ENCODE data around the gene OR51B5.
A peak's percentile ranks its signal among the peaks of the same experiment; 100 is the strongest.
"Not testable (repeated sequence)": the region's sequence is repeated elsewhere in the genome, so short reads cannot be mapped to it uniquely, and the experiment has no call there.

The OR51B5 gene

DNA sequence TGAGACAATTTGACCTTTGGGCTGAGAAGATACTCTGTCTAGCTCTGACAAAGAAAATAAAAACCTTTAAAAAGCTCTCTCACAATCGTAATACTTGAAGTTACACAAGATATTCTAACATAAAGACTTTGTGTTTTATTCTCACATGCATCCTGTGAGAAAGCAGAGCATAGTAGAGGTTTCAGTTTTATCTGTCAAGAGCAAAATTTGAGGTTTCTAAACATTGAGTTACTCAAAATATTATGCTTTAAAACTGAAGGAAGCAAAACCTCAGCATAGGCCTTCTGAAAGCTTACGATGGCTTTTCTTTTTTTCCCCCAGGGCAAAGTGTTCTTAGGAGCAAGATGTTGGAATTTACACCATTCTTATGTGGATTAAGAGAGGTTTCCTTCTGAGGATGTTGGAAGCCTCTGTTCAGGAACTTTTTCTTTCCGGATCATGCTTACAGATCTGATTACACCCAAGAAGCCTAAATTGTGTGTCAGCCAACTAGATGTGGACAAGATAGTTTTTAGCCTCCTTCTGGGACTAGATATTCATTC lies 25.2 kb upstream of the OR51B5 start:
- H3K4me3 ChIP-seq (ENCODE audit: low read depth, low read length) = no peak overlapping the region
- DNase-seq (ENCODE audit: low read depth) = no peak
- TF ChIP-seq, protein P1, sequence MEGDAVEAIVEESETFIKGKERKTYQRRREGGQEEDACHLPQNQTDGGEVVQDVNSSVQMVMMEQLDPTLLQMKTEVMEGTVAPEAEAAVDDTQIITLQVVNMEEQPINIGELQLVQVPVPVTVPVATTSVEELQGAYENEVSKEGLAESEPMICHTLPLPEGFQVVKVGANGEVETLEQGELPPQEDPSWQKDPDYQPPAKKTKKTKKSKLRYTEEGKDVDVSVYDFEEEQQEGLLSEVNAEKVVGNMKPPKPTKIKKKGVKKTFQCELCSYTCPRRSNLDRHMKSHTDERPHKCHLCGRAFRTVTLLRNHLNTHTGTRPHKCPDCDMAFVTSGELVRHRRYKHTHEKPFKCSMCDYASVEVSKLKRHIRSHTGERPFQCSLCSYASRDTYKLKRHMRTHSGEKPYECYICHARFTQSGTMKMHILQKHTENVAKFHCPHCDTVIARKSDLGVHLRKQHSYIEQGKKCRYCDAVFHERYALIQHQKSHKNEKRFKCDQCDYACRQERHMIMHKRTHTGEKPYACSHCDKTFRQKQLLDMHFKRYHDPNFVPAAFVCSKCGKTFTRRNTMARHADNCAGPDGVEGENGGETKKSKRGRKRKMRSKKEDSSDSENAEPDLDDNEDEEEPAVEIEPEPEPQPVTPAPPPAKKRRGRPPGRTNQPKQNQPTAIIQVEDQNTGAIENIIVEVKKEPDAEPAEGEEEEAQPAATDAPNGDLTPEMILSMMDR (IDR thresholded peaks at IDR 0.05; ENCODE audit: low read depth, low read length, missing control alignments) = no peak
- in situ Hi-C loops (cut with HindIII; ENCODE audit: low sequenced_read_pairs) = no loop called here

DNA sequence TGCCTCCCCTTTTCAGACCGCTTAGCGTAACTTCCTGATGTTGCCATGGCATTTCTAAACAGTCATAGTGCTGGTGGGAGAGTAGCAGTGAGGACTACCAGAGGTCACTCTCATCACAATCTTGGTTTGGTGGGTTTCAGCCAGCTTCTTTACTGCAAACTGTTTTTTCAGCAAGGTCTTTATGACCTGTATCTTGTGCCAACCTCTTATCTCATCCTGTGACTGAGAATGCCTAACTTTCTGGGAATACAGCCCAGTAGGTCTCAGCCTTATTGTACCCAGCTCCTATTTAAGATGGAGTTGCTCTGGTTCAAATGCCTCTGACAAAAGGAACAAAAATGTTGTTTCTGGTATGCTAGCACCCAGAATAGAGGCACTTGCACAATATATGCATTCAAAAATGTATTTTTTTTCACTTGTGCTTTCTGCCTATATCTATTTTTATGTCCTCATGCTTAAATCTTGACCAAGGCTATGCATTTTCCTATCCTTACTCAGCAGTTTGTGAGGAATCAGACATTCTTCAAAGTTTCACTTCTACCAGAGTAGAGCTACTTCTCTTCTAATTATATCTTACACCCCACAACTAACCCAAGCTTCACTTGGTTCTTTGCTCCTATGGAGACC lies 24.2 kb upstream of the OR51B5 start:
- in situ Hi-C loops (cut with HindIII; ENCODE audit: low sequenced_read_pairs) = no loop called here
- TF ChIP-seq, protein P1 (IDR thresholded peaks at IDR 0.05; ENCODE audit: low read depth, low read length, missing control alignments) = no peak
- no peak overlapping the region for H3K4me3 ChIP-seq (ENCODE audit: low read depth, low read length)
- peak; percentile 13 for DNase-seq (ENCODE audit: low read depth)

GRCh38 chr11:5366856-5367255 lies 23.5 kb upstream of the OR51B5 start:
- in situ Hi-C loops (cut with HindIII; ENCODE audit: low sequenced_read_pairs) = no loop called here
- H3K4me3 ChIP-seq (ENCODE audit: low read depth, low read length) = no peak overlapping the region
- no peak for DNase-seq (ENCODE audit: low read depth)
- TF ChIP-seq, protein P1 (IDR thresholded peaks at IDR 0.05; ENCODE audit: low read depth, low read length, missing control alignments) = no peak

- in situ Hi-C loops (cut with HindIII; ENCODE audit: low sequenced_read_pairs); DNase-seq (ENCODE audit: low read depth); H3K4me3 ChIP-seq (ENCODE audit: low read depth, low read length): not testable (repeated sequence)
These were observed 23.0 kb upstream of the OR51B5 start for GRCh38 chr11:5366365-5366764.

- in situ Hi-C loops (cut with HindIII; ENCODE audit: low sequenced_read_pairs) = no loop called here
- no peak overlapping the region for H3K4me3 ChIP-seq (ENCODE audit: low read depth, low read length)
- peak; percentile 19 for DNase-seq (ENCODE audit: low read depth)
- TF ChIP-seq, protein P1 (IDR thresholded peaks at IDR 0.05; ENCODE audit: low read depth, low read length, missing control alignments) = no peak
These were observed 20.9 kb upstream of the OR51B5 start for GRCh38 chr11:5364214-5364613.

DNA sequence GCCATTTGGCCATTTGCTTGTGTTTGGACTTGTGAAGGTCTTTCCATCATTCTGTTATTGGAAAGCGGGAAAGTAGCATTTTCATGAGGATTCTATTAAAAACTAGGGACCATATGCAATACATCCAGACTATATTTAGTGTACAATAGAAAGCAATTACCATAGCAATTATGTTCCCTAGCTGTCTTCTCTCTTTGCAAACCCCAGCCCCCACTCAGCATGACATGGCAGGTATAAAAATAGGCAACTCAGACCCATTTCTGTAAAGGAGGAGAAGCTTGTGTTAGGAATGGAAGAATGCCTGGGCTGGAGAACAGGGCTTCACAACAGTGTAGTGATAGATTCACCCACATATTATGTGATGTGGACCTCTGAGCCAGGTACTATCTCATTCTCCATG lies 20.4 kb upstream of the OR51B5 start:
- in situ Hi-C loops (cut with HindIII; ENCODE audit: low sequenced_read_pairs) = no loop called here
- DNase-seq (ENCODE audit: low read depth) = no peak
- TF ChIP-seq, protein P1 (IDR thresholded peaks at IDR 0.05; ENCODE audit: low read depth, low read length, missing control alignments) = no peak
- no peak overlapping the region for H3K4me3 ChIP-seq (ENCODE audit: low read depth, low read length)

DNA sequence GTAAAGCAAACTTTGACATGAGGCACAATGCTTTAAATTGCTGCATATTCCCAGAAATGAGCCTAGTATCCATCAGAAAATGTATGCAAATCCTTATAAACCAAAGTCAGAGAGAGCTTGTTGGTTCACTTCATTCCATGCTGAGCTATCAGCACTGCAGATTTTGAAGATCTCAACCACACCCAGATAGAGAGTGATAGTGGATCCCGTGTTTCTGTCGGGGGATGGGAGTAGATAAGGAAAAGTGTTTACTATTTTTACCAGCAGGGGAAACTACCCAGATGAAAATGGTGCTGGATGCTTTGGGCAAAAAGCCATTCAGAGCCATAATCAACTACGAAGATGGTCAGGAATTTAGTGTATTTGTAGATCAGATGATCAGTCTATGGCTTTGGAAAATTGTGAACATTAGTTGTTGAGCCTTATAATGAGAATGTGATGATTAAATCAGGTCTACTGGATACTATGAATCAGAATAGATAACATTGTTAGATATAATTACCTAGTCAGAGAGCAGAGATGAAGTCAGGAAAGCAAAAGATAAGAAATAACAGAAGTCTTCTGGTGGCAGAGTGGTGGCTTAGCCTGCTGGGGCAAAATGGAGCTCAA lies 18.8 kb upstream of the OR51B5 start:
- H3K4me3 ChIP-seq (ENCODE audit: low read depth, low read length) = no peak overlapping the region
- no peak for DNase-seq (ENCODE audit: low read depth)
- TF ChIP-seq, protein P1 (IDR thresholded peaks at IDR 0.05; ENCODE audit: low read depth, low read length, missing control alignments) = no peak
- in situ Hi-C loops (cut with HindIII; ENCODE audit: low sequenced_read_pairs) = no loop called here

DNA sequence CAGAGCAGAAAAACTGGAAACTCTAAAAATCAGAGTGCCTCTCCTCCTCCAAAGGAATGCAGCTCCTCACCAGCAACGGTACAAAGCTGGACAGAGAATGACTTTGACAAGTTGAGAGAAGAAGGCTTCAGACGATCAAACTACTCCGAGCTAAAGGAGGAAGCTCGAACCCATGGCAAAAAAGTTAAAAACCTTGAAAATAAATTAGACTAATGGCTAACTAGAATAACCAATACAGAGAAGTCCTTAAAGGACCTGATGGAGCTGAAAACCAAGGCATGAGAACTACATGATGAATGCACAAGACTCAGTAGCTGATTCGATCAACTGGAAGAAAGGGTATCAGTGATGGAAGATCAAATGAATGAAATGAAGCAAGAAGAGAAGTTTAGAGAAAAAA lies 12.7 kb upstream of the OR51B5 start:
- H3K4me3 ChIP-seq (ENCODE audit: low read depth, low read length); DNase-seq (ENCODE audit: low read depth); in situ Hi-C loops (cut with HindIII; ENCODE audit: low sequenced_read_pairs): not testable (repeated sequence)

Data from astrocyte of the cerebellum (primary cell).